ENCODE data around the gene GNB1.
A peak's percentile ranks its signal among the peaks of the same experiment; 100 is the strongest.

The GNB1 gene

DNA sequence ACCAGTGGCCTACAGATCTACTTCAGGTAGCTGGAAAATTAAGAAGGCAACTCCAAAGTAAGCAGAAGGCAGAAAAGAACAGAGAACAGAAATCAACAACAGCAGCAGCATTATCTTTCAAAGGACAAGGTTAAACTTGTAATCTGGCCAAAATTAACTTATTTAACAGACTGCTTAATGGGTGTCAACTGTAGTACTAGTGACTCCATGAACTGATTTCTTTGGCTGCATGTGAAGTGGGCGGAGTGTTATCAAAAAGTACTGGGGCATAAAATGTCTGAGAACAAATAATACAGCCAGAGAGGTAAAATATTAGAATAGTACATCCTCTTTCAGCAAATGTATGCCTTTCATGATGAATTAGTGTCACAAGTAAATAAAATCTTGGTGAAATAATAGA, 88.0 kb downstream of the GNB1 start:
- no peak overlapping the region for H3K4me2 ChIP-seq (ENCODE audit: low read length)
- no peak overlapping the region for H3K4me3 ChIP-seq (ENCODE audit: low read length)
- H3K9me2 ChIP-seq (replicated peaks; ENCODE audit: control insufficient read depth, low read length), result no peaks in the 10 kb centered on the region
- no peak for TF ChIP-seq CTCF (IDR thresholded peaks at IDR 0.05; ENCODE audit: low read depth, low read length, poor library complexity, severe bottlenecking)
- no peak for TF ChIP-seq EZH2phosphoT487 (IDR thresholded peaks at IDR 0.05; ENCODE audit: borderline replicate concordance, low read length)
- H3K79me2 ChIP-seq (ENCODE audit: control insufficient read depth, low read length), result peaks cover 81% of the 10 kb centered on the region
- no peaks in the 10 kb centered on the region for H3K27me3 ChIP-seq (ENCODE audit: control insufficient read depth, low read length)
- H4K20me1 ChIP-seq (ENCODE audit: control insufficient read depth, insufficient read depth, low read depth, low read length), result no peaks in the 10 kb centered on the region; the same call in 1 of the 2 replicates
- H3K36me3 ChIP-seq (ENCODE audit: control insufficient read depth, low read length), result peaks cover 85% of the 10 kb centered on the region
- peaks cover 33% of the 10 kb centered on the region for H3K4me1 ChIP-seq (ENCODE audit: control insufficient read depth, low read length)
- H3F3A ChIP-seq (ENCODE audit: control insufficient read depth, insufficient read depth), result peaks cover 2% of the 10 kb centered on the region
- H3K9me3 ChIP-seq (ENCODE audit: control insufficient read depth, insufficient read depth, low read length), result no peaks in the 10 kb centered on the region
- H3K27ac ChIP-seq (ENCODE audit: low read depth, low read length), result no peak overlapping the region

DNA sequence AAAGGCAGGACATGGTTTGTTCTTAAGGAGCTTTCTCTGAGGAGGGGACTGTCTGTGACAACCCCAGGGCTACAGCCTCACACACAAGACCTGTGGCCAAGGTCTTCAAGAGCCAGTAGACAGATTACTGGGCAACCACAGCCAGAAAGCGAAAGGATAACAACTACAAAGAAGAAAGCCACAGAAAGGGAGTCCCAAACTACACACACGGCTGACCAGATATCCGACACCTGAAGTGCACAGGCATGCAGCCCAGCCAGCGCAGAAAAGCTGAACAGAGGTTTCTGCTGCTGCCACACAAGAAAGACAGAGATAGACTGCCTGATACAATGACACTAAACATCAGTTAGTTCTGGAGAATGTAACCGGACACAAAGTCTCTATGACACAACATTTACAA, 91.2 kb downstream of the GNB1 start:
- H3K27me3 ChIP-seq (ENCODE audit: control insufficient read depth, low read length), result no peaks in the 10 kb centered on the region
- no peaks in the 10 kb centered on the region for H3K9me3 ChIP-seq (ENCODE audit: control insufficient read depth, insufficient read depth, low read length)
- no peak for TF ChIP-seq EZH2phosphoT487 (IDR thresholded peaks at IDR 0.05; ENCODE audit: borderline replicate concordance, low read length)
- TF ChIP-seq CTCF (IDR thresholded peaks at IDR 0.05; ENCODE audit: low read depth, low read length, poor library complexity, severe bottlenecking), result no peak
- peak overlapping the region; percentile 4; the same call in 1 of the 2 replicates for H3K27ac ChIP-seq (ENCODE audit: low read depth, low read length)
- peaks cover 89% of the 10 kb centered on the region for H3K36me3 ChIP-seq (ENCODE audit: control insufficient read depth, low read length)
- peaks cover 33% of the 10 kb centered on the region for H3K4me1 ChIP-seq (ENCODE audit: control insufficient read depth, low read length)
- H3K4me3 ChIP-seq (ENCODE audit: low read length), result no peak overlapping the region
- no peak overlapping the region for H3K4me2 ChIP-seq (ENCODE audit: low read length)
- H3K79me2 ChIP-seq (ENCODE audit: control insufficient read depth, low read length), result peaks cover 72% of the 10 kb centered on the region
- H4K20me1 ChIP-seq (ENCODE audit: control insufficient read depth, insufficient read depth, low read depth, low read length), result no peaks in the 10 kb centered on the region
- no peaks in the 10 kb centered on the region for H3K9me2 ChIP-seq (replicated peaks; ENCODE audit: control insufficient read depth, low read length)
- peaks cover 2% of the 10 kb centered on the region for H3F3A ChIP-seq (ENCODE audit: control insufficient read depth, insufficient read depth)

- H3K27me3 ChIP-seq (ENCODE audit: control insufficient read depth, low read length), result no peaks in the 10 kb centered on the region
- H3K79me2 ChIP-seq (ENCODE audit: control insufficient read depth, low read length), result peaks cover 70% of the 10 kb centered on the region
- H3K4me1 ChIP-seq (ENCODE audit: control insufficient read depth, low read length), result peaks cover 27% of the 10 kb centered on the region
- no peak overlapping the region for H3K4me3 ChIP-seq (ENCODE audit: low read length)
- peaks cover 93% of the 10 kb centered on the region for H3K36me3 ChIP-seq (ENCODE audit: control insufficient read depth, low read length)
- H4K20me1 ChIP-seq (ENCODE audit: control insufficient read depth, insufficient read depth, low read depth, low read length), result 0 out of 2 replicates have a peak, but pooled peaks cover 4% of the 10 kb centered on the region
- no peak overlapping the region for H3K4me2 ChIP-seq (ENCODE audit: low read length)
- TF ChIP-seq CTCF (IDR thresholded peaks at IDR 0.05; ENCODE audit: low read depth, low read length, poor library complexity, severe bottlenecking), result no peak
- TF ChIP-seq EZH2phosphoT487 (IDR thresholded peaks at IDR 0.05; ENCODE audit: borderline replicate concordance, low read length), result no peak
- no peak overlapping the region for H3K27ac ChIP-seq (ENCODE audit: low read depth, low read length)
- H3F3A ChIP-seq (ENCODE audit: control insufficient read depth, insufficient read depth), result peaks cover 2% of the 10 kb centered on the region
- no peaks in the 10 kb centered on the region for H3K9me3 ChIP-seq (ENCODE audit: control insufficient read depth, insufficient read depth, low read length)
- no peaks in the 10 kb centered on the region for H3K9me2 ChIP-seq (replicated peaks; ENCODE audit: control insufficient read depth, low read length)
Observed at GRCh38 chr1:1797731-1798341, 93.1 kb downstream of the GNB1 start.

All from DOHH2 (cell line).